Left kidney (tissue), 2 donors: ENCODE results near the gene MAVS. TPM values are rescaled to one million over a fixed set of nuclear protein-coding genes. Genes with fewer than 3 reads are reported as not detected.
A peak's percentile ranks its signal among the peaks of the same experiment; 100 is the strongest.
"Not testable (repeated sequence)": the region's sequence is repeated elsewhere in the genome, so short reads cannot be mapped to it uniquely, and the experiment has no call there.

Experiments used
- DNase-seq: peaks from one replicate; pipeline ENCODE4 v3.0.0-alpha.2; 2013
- polyA plus RNA-seq: library from polyadenylated mRNA; unstranded; fragments of 120-200 nt; gene quantifications from one replicate; pipeline ENCODE4 v1.2.1, GENCODE V29; 2013; ENCODE audit not compliant: insufficient read length

Gene MAVS
- polyA plus RNA-seq, 1 donor = 34.8 TPM

DNA sequence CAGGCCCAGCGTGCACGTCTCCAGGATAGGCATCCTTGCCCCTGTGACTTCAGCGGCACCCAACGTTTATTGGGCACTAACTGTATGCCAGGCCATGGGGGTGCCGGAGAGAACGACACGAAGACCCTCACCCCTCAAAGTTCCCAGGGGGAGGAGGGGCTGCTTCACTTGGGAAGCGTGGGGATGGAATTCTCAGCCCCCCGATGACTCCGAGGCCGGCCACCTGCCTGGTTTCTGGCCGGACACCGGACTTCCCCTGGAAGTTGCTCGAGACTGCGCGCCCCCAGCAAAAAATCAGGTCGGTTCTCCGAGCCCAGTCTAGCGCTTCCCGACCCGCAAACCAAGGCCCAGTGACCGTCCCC, 275 bp upstream of the MAVS start:
- peak; percentile 30 for DNase-seq

DNA sequence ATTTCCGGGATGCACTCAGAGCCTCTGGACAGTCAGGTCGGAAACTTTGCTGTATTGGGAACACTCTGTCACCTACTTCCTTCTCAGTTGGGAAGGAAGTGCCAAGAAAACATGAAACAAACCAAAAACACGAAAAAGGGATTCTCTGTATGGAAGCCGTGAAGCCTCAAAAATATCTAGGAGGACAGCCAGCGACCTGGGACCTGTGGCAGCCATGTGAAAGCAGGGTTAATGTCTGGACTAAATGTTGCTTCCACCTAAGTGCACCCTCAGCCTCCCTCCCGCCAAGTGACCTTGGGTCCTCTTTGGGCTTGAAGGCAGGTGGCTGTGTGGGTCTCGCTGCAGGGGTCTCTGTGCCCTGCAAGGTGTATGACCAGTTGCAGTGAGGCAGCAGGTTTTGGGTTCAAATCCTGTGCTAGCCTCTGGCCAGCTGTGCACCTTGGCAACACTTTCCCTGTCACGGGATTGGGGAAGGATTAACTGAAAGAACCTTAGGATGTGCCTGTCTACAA, 851 bp downstream of the MAVS start:
- DNase-seq = no peak

DNA sequence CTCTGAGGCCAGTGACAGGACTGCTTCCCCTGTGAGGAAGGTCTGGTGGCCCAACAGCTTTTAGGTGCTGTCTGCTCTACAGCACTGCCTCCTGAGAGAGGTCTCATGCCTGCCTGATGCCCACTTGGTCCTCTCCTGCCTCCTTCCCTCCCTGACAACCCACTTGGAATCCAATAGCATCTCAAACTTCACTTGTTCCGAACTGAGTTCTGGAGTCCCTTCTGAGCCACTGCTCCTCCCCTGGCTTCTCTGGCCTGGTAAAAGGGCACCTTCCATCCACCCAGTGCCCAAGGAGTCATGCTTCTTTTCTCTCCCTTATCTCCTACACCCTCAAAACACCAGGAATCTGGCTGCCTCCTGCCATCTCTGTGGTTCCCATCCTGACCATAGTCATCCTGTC, 1.9 kb downstream of the MAVS start:
- DNase-seq = no peak

DNA sequence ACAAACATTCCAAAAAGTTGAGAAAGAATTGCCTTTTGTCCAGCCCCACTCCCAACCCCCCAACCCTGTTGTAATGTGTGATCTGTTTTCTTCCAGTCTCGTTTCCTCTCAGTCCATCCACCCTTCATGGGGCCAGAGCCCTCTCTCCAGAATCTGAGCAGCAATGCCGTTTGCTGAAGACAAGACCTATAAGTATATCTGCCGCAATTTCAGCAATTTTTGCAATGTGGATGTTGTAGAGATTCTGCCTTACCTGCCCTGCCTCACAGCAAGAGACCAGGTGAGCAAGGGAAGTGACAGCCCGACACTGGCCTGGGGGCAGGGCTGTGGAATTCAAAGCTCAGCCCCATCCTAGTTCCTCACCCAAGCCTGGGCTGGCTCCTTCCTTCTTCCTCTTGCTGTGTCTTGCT, 7.8 kb downstream of the MAVS start:
- DNase-seq = no peak

- no peak for DNase-seq
Observed at GRCh38 chr20:3857405-3857804, 10.8 kb downstream of the MAVS start.

- DNase-seq = no peak
Observed at GRCh38 chr20:3858689-3859088, 12.1 kb downstream of the MAVS start.

DNA sequence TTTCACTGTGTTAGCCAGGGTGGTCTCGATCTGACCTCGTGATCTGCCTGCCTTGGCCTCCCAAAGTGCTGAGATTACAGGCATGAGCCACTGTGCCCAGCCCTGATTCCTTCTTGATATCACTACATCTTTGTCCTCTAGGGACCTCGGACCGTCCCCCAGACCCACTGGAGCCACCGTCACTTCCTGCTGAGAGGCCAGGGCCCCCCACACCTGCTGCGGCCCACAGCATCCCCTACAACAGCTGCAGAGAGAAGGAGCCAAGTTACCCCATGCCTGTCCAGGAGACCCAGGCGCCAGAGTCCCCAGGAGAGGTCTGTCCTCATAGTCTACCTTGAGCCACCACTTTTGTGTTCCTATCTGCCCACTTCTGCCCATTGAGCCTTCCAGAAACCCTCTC, 14.6 kb downstream of the MAVS start:
- no peak for DNase-seq

DNA sequence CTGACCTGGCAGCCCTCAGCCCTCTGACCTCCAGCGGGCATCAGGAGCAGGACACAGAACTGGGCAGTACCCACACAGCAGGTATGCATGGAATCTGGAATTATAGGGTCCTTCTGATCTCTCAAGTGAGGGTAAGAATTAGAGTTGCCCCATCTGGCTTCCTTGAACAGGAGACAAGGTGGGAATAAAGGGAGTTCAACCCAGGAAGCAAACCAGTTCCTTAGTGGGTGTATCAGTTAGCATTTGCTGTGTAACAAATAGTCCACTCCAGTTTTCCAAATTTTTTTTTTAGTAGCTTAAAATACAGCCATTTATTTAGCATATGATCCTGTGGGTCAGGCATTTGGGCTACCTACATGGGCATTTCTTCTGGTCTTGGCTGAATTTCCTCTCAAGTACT, 15.7 kb downstream of the MAVS start:
- no peak for DNase-seq

DNA sequence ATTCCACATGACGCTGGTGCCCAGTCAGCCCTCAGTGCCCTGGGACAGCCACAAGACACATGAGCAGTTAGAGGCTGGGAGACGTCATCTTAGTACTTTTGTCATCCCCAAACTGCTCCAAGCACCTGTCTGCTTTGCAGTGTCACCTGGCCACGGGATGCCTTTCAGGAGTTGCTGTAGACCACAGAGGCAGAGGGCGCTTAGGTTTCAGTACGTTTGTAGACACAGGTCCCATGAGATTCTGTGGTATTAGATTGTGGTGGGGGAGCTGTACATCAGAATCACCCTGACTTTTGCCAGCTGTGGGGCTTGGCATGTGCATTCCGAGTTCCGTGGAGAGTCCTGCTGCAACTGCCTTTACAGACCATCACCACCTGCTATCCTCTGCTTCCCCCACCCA, 16.7 kb downstream of the MAVS start:
- no peak for DNase-seq

DNA sequence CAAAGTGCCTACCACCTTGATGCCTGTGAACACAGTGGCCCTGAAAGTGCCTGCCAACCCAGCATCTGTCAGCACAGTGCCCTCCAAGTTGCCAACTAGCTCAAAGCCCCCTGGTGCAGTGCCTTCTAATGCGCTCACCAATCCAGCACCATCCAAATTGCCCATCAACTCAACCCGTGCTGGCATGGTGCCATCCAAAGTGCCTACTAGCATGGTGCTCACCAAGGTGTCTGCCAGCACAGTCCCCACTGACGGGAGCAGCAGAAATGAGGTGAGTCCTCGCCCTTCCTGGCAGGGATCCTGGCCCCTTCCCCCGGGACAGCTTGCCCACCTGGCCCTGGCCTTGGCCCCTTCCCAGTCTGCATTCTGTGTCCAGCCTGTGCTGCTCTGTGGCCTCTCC, 17.9 kb downstream of the MAVS start:
- no peak for DNase-seq

GRCh38 chr20:3865152-3865886, 18.7 kb downstream of the MAVS start:
- no peak for DNase-seq

GRCh38 chr20:3865887-3866407, 19.3 kb downstream of the MAVS start:
- DNase-seq = no peak

- DNase-seq = no peak
Observed at GRCh38 chr20:3866464-3866863, 19.8 kb downstream of the MAVS start.

DNA sequence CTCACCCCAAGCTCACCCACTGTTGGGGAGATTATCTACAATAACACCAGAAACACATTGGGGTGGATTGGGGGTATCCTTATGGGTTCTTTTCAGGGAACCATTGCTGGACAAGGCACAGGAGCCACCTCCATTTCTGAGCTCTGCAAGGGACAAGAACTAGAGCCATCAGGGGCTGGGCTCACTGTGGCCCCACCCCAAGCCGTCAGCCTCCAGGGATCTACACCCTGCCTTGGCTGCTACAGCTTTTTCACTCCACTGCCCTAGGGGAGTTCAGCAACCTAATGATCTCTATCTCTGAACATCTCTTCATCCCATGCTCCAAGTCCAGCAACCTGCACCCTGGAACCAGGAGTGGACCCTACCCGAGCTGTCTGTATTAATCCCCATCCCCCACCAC, 21.2 kb downstream of the MAVS start:
- no peak for DNase-seq

GRCh38 chr20:3869839-3870634, 23.4 kb downstream of the MAVS start:
- no peak for DNase-seq

GRCh38 chr20:3871550-3872265, 25.1 kb downstream of the MAVS start:
- DNase-seq = no peak

DNA sequence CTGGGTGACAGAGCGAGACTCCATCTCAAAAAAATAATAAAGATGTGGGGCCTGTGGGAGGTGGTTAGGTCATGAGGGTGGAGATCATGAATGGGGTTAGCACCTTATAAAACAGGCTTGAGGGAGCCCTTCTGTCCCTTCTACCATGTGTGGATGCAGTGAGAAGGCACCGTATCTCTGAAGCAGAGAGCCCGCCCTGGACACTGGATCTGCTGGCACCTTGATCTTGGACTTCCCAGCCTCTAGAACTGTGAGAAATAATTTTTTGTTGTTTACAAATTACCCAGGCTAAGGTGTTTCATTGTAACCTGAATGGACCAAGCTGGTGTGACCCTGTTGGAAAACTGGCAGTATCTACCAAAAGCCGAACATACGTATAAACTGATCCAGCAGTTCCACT, 26.9 kb downstream of the MAVS start:
- no peak for DNase-seq

GRCh38 chr20:3874194-3874844, 27.7 kb downstream of the MAVS start:
- no peak for DNase-seq

- DNase-seq = no peak
Observed at GRCh38 chr20:3875378-3875974, 28.8 kb downstream of the MAVS start.

DNA sequence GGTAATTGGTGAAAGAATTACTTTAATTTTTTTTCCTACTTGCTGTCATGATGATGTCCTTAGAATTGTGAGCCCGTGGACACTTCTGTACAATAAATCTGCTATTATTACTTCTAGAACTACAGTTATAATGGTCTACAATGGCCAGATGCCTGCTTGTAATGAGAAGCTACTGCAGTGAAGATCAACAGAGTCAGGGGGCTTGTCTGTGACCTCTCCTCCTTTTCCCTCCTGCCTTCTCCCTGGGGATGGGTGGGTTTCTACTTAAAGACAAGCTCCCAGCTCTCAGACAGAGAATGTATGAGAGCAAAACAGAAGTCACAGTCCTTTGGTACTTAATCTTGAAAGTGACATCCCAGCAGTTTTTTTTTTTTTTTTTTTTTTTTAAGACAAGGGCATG, 29.4 kb downstream of the MAVS start:
- no peak for DNase-seq

- DNase-seq = no peak
Observed at GRCh38 chr20:3876676-3877075, 30.0 kb downstream of the MAVS start.

DNA sequence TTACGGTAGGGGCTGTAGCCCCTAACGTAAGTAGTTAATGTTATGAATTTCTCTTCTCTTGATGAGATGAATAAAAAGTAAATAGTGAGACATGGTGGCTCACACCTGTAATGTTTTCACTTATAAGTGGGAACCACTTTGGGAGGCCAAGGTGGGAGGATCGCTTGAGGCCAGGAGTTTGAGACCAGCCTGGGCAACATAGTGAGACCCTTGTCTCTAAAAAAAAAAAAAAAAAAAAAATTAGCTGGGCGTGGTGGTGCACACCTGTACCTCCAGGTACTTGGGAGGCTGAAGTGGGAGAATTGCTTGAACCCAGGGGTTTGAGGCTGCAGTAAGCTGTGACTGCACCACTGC, 32.3 kb downstream of the MAVS start:
- DNase-seq = not testable (repeated sequence)
